H9 (cell line): Measurements from ENCODE around the gene KRTAP5-9. TPM values are rescaled to one million over a fixed set of nuclear protein-coding genes. Genes with fewer than 3 reads are reported as not detected.

Experiments
- DNase-seq: peaks from one replicate; pipeline ENCODE4 v3.0.0-alpha.2; 2017
- H2AFZ ChIP-seq: one replicate; pipeline ENCODE4 v1.6.1; 2013; ENCODE audit warnings: mild to moderate bottlenecking, low read length, control low read depth, moderate library complexity
- H2AK5ac ChIP-seq: 2 replicates; pipeline ENCODE4 v1.6.1; 2013; ENCODE audit warnings: low read length, control low read depth, mixed read lengths; ENCODE audit not compliant: insufficient read length
- H2BK120ac ChIP-seq: one replicate; pipeline ENCODE4 v1.6.1; 2013; ENCODE audit warnings: low read depth, mild to moderate bottlenecking, low read length, control low read depth, inconsistent platforms; ENCODE audit not compliant: poor library complexity, severe bottlenecking
- H2BK12ac ChIP-seq: 2 replicates; pipeline ENCODE4 v1.6.1; 2013; ENCODE audit warnings: low read length, control low read depth, mixed read lengths, low read depth; ENCODE audit not compliant: insufficient read length
- H2BK15ac ChIP-seq: 2 replicates; pipeline ENCODE4 v1.6.1; 2013; ENCODE audit warnings: low read depth, low read length, control low read depth
- H2BK20ac ChIP-seq: one replicate; pipeline ENCODE4 v1.6.1; 2013; ENCODE audit warnings: low read depth, mild to moderate bottlenecking, low read length, control low read depth, inconsistent platforms; ENCODE audit not compliant: poor library complexity, severe bottlenecking
- H2BK5ac ChIP-seq: 2 replicates; pipeline ENCODE4 v1.6.1; 2013; ENCODE audit warnings: low read length, control low read depth, mixed read lengths; ENCODE audit not compliant: insufficient read length
- H3K14ac ChIP-seq: 2 replicates; pipeline ENCODE4 v1.6.1; 2013; ENCODE audit warnings: low read length, control low read depth; ENCODE audit not compliant: insufficient read depth
- H3K18ac ChIP-seq: 2 replicates; pipeline ENCODE4 v1.6.1; 2013; ENCODE audit warnings: low read depth, mild to moderate bottlenecking, mixed read lengths, low read length, control low read depth; ENCODE audit not compliant: insufficient read length
- H3K23ac ChIP-seq: 2 replicates; pipeline ENCODE4 v1.6.1; 2013; ENCODE audit warnings: low read length, control low read depth, mixed read lengths, low read depth; ENCODE audit not compliant: insufficient read length
- H3K23me2 ChIP-seq: 2 replicates; pipeline ENCODE4 v1.6.1; 2013; ENCODE audit warnings: low read depth, mild to moderate bottlenecking, mixed read lengths, low read length, control low read depth; ENCODE audit not compliant: insufficient read length, poor library complexity, severe bottlenecking
- H3K27ac ChIP-seq: 2 replicates; pipeline ENCODE4 v1.5.1; 2013; ENCODE audit warnings: low read length, control low read depth, mixed read lengths, low read depth; ENCODE audit not compliant: insufficient read length
- H3K27me3 ChIP-seq: 2 replicates; pipeline ENCODE4 v1.6.1; 2013; ENCODE audit warnings: low read length, control low read depth, inconsistent platforms; ENCODE audit not compliant: insufficient read depth
- H3K4ac ChIP-seq: 2 replicates; pipeline ENCODE4 v1.6.1; 2013; ENCODE audit warnings: low read depth, mild to moderate bottlenecking, control low read depth, inconsistent platforms, low read length, moderate library complexity
- H3K4me1 ChIP-seq: 2 replicates; pipeline ENCODE4 v1.6.1; 2013; ENCODE audit warnings: low read length, control low read depth, inconsistent platforms; ENCODE audit not compliant: insufficient read depth
- H3K4me2 ChIP-seq: 2 replicates; pipeline ENCODE4 v1.6.1; 2013; ENCODE audit warnings: low read length, control low read depth, mixed read lengths; ENCODE audit not compliant: insufficient read length, insufficient read depth
- H3K56ac ChIP-seq: 2 replicates; pipeline ENCODE4 v1.6.1; 2013; ENCODE audit warnings: low read depth, mild to moderate bottlenecking, mixed read lengths, low read length, control low read depth; ENCODE audit not compliant: insufficient read length
- H3K79me1 ChIP-seq: 2 replicates; pipeline ENCODE4 v1.6.1; 2013; ENCODE audit warnings: low read depth, mild to moderate bottlenecking, moderate library complexity, low read length, control low read depth, inconsistent platforms; ENCODE audit not compliant: insufficient read depth, poor library complexity, severe bottlenecking
- H3K79me2 ChIP-seq: 2 replicates; pipeline ENCODE4 v1.6.1; 2013; ENCODE audit warnings: low read length, control low read depth, inconsistent platforms; ENCODE audit not compliant: insufficient read depth
- H3K9ac ChIP-seq: 2 replicates; pipeline ENCODE4 v1.6.1; 2013; ENCODE audit warnings: low read length, control low read depth, mixed read lengths; ENCODE audit not compliant: insufficient read length; ENCODE audit errors: extremely low read depth
- H3K9me3 ChIP-seq: one replicate; pipeline ENCODE4 v1.6.1; 2013; ENCODE audit warnings: low read depth, low read length, inconsistent platforms; ENCODE audit not compliant: control insufficient read depth
- H3T11ph ChIP-seq: one replicate; pipeline ENCODE4 v1.6.1; 2013; ENCODE audit warnings: mild to moderate bottlenecking, low read length, control low read depth, inconsistent platforms
- H4K20me1 ChIP-seq: one replicate; pipeline ENCODE4 v1.6.1; 2013; ENCODE audit not compliant: control insufficient read depth, insufficient read length, insufficient read depth
- H4K5ac ChIP-seq: 2 replicates; pipeline ENCODE4 v1.6.1; 2013; ENCODE audit warnings: low read depth, mild to moderate bottlenecking, mixed read lengths, low read length, control low read depth; ENCODE audit not compliant: insufficient read length
- H4K8ac ChIP-seq: replicated peaks from 2 replicates; pipeline ENCODE4 v1.6.1; 2013; ENCODE audit warnings: low read length, control low read depth, mixed read lengths, low read depth; ENCODE audit not compliant: insufficient read length
- H4K91ac ChIP-seq: 2 replicates; pipeline ENCODE4 v1.6.1; 2013; ENCODE audit warnings: low read depth, mild to moderate bottlenecking, moderate library complexity, mixed read lengths, low read length, control low read depth; ENCODE audit not compliant: insufficient read length
- H3K27ac Mint-ChIP-seq, 3 experiments: 2 replicates in 2 of 3; 3 replicates in 1 of 3; pipeline ENCODE4 v1.8.0; 2020 to 2021; ENCODE audit warnings: mixed read lengths in 3 of 3, mild to moderate bottlenecking in 1 of 3, moderate library complexity in 1 of 3
- H3K27me3 Mint-ChIP-seq: 2 replicates; pipeline ENCODE4 v1.8.0; 2021; ENCODE audit warnings: low read depth, mild to moderate bottlenecking, moderate library complexity, mixed read lengths
- H3K36me3 Mint-ChIP-seq, 3 experiments: 2 replicates in 2 of 3; 3 replicates in 1 of 3; pipeline ENCODE4 v1.8.0; 2020 to 2021; ENCODE audit warnings: low read depth in 3 of 3, mixed read lengths in 3 of 3; ENCODE audit not compliant: insufficient read depth in 1 of 3
- H3K4me1 Mint-ChIP-seq, 2 experiments: 2 replicates each; pipeline ENCODE4 v1.8.0; 2020; ENCODE audit warnings: mixed read lengths in 2 of 2
- H3K4me3 Mint-ChIP-seq, 2 experiments: 2 replicates in 1 of 2; 3 replicates in 1 of 2; pipeline ENCODE4 v1.8.0; 2020 to 2021; ENCODE audit warnings: mild to moderate bottlenecking in 2 of 2, mixed read lengths in 2 of 2, moderate library complexity in 1 of 2
- H3K9me3 Mint-ChIP-seq, 2 experiments: 2 replicates in 1 of 2; 3 replicates in 1 of 2; pipeline ENCODE4 v1.8.0; 2020; ENCODE audit warnings: mild to moderate bottlenecking in 2 of 2, mixed read lengths in 2 of 2, moderate library complexity in 1 of 2
- WGBS: extraction: QIAGEN DNeasy Blood & Tissue Kit; methylation state at CpG from one replicate; pipeline ENCODE4 v1.1.7; 2013; ENCODE audit warnings: missing lambda C conversion rate, low lambda C conversion rate, mixed read lengths; ENCODE audit not compliant: insufficient read length; ENCODE audit errors: extremely low coverage; 5-methylcytosine and 5-hydroxymethylcytosine counted together
- total RNA-seq: library from RNA; stranded (reverse); gene quantifications from 2 replicates; pipeline ENCODE4 v1.2.1, GENCODE V29; 2021
- TF ChIP-seq, protein P1 (sequence below): fragments of 200-600 bp; sonication (generic); conservative IDR thresholded peaks from 3 replicates; pipeline ENCODE4 v1.8.0; 2021; ENCODE audit warnings: antibody characterized with exemption, mild to moderate bottlenecking

KRTAP5-9 gene
- total RNA-seq, 1 experiment from 2014 or later: not detected

DNA sequence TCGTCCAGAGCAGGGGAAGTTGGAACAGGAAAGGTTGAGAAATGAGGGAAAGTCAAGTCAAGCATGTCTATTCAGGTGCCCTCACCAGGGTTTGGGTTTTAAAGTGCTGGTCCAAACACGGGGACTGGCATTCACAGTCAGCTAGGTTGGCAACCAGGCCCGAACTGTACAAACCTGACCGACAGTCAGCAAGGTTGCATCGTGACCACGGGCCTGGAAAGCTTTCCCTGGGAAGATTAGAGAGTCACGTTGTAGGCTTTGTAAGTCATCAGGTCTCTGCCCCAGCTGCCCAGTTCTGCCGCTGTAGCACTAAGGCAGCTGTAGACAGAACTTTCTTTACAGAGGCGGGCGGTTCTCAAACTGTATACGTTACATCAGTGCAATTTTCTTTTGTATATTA lies 24.6 kb downstream of the KRTAP5-9 start:
- Histone ChIP-seq H3K4me2 (no peak overlapping the region), H2BK15ac (no peak overlapping the region), H3K27ac (no peak overlapping the region), H3K23ac (no peak overlapping the region), H2BK120ac (no peak overlapping the region), H4K91ac (no peak overlapping the region), H3K9me3 (no peaks in the 10 kb centered on the region), H4K8ac (no peak overlapping the region), H2BK20ac (no peak overlapping the region), H2BK12ac (no peak overlapping the region), H3K9ac (no peak overlapping the region), H3K23me2 (no peaks in the 10 kb centered on the region), H3K56ac (no peak overlapping the region), H3K79me2 (no peaks in the 10 kb centered on the region), H3K4me1 (no peaks in the 10 kb centered on the region; the same call in 1 of the 2 replicates), H2BK5ac (no peak overlapping the region), H2AK5ac (no peak overlapping the region), H3T11ph (no peak overlapping the region), H3K18ac (no peak overlapping the region), H3K27me3 (no peaks in the 10 kb centered on the region), H3K14ac (no peak overlapping the region), H3K4ac (no peak overlapping the region), H4K20me1 (no peaks in the 10 kb centered on the region), H3K79me1 (no peaks in the 10 kb centered on the region), H4K5ac (no peak overlapping the region), H2AFZ (no peak overlapping the region)
- peaks cover 8 to 17% of the 10 kb centered on the region in 2 experiments for H3K4me1 Mint-ChIP-seq
- H3K4me3 Mint-ChIP-seq: no peak overlapping the region
- TF ChIP-seq, protein P1, sequence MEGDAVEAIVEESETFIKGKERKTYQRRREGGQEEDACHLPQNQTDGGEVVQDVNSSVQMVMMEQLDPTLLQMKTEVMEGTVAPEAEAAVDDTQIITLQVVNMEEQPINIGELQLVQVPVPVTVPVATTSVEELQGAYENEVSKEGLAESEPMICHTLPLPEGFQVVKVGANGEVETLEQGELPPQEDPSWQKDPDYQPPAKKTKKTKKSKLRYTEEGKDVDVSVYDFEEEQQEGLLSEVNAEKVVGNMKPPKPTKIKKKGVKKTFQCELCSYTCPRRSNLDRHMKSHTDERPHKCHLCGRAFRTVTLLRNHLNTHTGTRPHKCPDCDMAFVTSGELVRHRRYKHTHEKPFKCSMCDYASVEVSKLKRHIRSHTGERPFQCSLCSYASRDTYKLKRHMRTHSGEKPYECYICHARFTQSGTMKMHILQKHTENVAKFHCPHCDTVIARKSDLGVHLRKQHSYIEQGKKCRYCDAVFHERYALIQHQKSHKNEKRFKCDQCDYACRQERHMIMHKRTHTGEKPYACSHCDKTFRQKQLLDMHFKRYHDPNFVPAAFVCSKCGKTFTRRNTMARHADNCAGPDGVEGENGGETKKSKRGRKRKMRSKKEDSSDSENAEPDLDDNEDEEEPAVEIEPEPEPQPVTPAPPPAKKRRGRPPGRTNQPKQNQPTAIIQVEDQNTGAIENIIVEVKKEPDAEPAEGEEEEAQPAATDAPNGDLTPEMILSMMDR: no peak
- no CpG with 5 or more reads among the region's 11 CpGs for WGBS
- H3K27ac Mint-ChIP-seq: no peak overlapping the region; a peak in 1 of 7 replicates
- peaks cover 9% of the 10 kb centered on the region for H3K27me3 Mint-ChIP-seq
- H3K9me3 Mint-ChIP-seq: no peaks in the 10 kb centered on the region
- no peak for DNase-seq
- no peaks in the 10 kb centered on the region for H3K36me3 Mint-ChIP-seq
